GM12865 (cell line): ENCODE data around the gene CRB1.
"Not testable (repeated sequence)": the region's sequence is repeated elsewhere in the genome, so short reads cannot be mapped to it uniquely, and the experiment has no call there.

ENCODE experiments used
- DNase-seq: peaks from one replicate; pipeline ENCODE4 v3.0.0; 2010; ENCODE audit warnings: low read depth
- H3K4me3 ChIP-seq: 2 replicates; pipeline ENCODE4 v1.5.1; 2011; ENCODE audit warnings: mild to moderate bottlenecking, low read depth, low read length, control low read depth
- TF ChIP-seq, protein P1 (sequence below): IDR thresholded peaks from 2 replicates; pipeline ENCODE4 v1.5.1; 2011; ENCODE audit warnings: low read length, control low read depth, low read depth, inconsistent platforms; ENCODE audit not compliant: insufficient read depth; ENCODE audit errors: missing control alignments

Gene CRB1

DNA sequence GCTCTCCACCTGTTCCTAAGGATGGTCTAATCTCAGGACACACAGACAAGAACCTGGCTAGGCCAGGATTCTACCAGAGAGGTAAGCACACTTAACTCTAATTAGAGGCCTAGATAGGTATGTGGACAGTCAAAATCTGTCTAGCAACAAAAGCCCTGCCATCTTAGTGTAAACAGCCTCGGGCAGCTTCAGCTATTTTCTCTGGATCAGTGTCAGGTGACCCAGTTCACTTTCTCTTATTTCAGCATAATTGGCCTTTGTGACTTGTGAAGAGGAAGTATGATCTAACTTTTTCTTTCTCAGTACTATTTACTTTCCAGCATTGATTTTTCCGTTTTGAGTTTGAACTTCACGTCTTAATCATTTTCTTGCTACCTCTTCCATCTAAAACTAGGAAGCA is 217.7 kb downstream of the CRB1 start:
- no peak for DNase-seq
- no peak overlapping the region for H3K4me3 ChIP-seq
- TF ChIP-seq, protein P1, sequence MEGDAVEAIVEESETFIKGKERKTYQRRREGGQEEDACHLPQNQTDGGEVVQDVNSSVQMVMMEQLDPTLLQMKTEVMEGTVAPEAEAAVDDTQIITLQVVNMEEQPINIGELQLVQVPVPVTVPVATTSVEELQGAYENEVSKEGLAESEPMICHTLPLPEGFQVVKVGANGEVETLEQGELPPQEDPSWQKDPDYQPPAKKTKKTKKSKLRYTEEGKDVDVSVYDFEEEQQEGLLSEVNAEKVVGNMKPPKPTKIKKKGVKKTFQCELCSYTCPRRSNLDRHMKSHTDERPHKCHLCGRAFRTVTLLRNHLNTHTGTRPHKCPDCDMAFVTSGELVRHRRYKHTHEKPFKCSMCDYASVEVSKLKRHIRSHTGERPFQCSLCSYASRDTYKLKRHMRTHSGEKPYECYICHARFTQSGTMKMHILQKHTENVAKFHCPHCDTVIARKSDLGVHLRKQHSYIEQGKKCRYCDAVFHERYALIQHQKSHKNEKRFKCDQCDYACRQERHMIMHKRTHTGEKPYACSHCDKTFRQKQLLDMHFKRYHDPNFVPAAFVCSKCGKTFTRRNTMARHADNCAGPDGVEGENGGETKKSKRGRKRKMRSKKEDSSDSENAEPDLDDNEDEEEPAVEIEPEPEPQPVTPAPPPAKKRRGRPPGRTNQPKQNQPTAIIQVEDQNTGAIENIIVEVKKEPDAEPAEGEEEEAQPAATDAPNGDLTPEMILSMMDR = no peak

DNA sequence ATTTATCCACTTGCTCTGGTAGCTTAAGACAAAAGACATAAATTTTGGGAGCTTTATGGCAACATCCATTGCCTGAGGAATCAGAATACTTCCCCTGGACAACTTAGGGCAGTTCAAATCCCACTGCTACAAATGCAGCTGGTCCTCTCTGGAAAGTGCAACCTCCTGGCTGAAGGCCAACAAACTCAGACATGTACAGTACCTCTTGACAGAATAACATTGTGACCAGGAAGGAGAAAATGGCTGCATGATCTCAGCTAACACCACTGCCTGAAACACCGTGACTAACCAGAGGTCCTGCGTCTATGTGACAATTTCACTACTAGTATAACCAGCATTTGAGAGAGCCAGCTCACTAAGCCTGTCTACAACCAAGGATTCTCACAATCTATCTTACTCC is 218.9 kb downstream of the CRB1 start:
- TF ChIP-seq, protein P1 = no peak
- no peak overlapping the region for H3K4me3 ChIP-seq
- peak; percentile 9 for DNase-seq

DNA sequence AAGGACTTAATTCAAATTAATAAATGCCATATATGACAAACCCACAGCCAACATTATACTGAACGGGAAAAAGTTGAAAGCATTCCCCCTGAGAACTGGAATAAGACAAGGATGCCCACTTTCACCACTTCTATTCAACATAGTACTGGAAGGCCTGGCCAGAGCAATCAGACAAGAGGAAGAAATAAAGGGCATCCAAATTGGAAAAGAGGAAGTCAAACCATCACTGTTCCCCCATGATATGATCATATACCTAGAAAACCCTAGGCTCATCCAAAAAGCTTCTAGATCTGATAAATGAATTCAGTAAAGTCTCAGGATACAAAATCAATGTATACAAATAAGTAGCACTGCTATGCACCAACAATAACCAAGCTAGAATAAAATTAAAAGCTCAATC is 223.5 kb downstream of the CRB1 start:
- DNase-seq, H3K4me3 ChIP-seq: not testable (repeated sequence)

DNA sequence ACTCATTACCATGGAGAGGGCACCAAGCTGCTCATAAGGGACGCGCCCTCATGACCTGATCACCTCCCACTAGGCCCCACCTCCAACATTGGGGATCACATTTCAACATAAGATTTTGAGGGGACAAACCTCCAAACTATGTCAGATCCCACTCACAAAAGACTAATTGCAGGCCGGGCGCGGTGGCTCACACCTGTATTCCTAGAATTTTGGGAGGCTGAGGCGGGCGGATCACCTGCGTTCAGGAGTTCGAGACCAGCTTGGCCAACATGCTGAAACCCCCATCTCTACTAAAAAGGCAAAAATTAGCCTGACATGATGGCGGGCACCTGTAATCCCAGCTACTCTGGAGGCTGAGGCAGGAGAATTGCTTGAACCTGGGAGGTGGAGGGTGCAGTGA is 228.7 kb downstream of the CRB1 start:
- DNase-seq = no peak
- TF ChIP-seq, protein P1 = no peak

DNA sequence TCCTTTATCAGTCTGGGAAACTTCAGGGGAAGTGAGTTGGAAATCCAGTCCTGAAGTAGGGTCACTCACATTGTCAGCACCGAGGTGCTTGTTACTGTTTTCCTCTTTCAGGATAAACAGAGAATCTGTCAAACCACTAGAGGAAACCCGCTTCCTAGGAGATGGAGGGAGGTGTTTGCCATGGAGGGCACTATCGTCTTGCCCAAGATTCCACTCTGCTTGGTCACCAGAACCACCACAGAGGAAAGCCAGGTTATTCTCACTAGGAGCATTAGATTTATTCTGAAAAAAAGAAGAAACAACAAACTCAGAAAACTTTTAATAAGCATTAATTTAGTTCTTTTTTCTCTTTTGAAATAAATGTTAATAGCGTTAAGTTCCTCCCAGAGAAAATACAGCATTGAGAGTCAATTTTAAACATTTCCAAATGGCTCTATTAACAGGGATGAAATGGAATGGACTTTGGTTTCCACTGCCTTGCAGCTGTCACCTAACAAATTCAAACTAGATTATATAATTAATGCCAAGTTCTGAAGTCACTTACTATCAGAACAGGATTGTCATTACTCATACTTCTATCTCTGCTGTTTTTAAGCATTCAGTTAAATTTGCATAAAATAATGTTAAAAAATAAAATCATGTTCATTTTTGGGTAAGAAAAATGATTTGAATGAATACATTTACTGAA is 242.8 kb downstream of the CRB1 start:
- TF ChIP-seq, protein P1 = no peak
- no peak for DNase-seq
- H3K4me3 ChIP-seq = no peak overlapping the region

More for the DNA sequence above, 228.7 kb downstream of the CRB1 start:
- H3K4me3 ChIP-seq = no peak overlapping the region

DNA sequence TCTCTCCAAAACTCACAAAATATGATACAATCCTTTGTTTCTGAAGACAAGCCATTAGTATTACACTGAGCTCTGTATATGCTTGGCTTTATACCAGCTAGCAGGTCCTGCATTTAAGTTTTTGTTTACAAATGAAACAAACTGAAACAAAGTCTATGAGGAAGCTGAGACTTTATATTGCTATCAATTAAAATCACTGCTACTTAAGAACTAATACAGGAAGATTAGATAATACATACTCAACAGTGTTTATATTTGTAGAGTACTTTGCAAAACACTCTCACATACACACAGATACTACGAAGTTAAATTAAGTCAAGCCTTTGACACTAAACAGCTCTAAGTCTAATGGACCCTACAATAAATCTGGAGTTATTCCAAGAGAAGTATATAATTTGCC is 247.4 kb downstream of the CRB1 start:
- no peak overlapping the region for H3K4me3 ChIP-seq
- TF ChIP-seq, protein P1 = no peak
- no peak for DNase-seq

DNA sequence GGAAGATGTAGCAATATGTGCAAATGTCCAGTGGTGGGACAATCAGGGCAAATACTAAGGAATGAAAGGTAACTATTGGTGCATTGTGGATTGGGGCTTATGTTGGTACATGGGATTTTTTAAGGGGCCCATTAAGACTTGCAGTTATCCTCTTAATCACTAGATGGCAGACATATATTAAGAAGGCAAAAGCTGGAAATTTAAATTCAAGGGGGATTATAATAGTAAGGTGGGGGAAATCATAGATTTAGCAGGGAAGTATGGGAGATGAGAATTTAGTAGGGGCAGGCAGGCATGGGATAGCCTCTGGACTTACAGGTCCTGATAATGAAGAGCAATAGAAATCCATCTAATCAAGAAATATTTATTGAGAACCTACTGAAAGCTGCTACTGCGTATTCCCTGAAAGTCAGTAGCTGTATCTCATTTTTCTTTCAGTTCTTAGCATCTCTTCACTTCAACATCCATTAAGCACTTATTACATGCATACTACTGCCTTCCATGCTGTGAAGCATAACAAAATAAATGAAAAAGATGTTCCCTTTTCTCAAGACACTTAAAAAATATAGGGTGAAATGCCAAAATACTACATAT is 251.8 kb downstream of the CRB1 start:
- peak; percentile 6 for DNase-seq
- H3K4me3 ChIP-seq = no peak overlapping the region
- TF ChIP-seq, protein P1 = peak; percentile 13
